Endometrium (tissue), 2 donors: ENCODE results near the gene PAQR9.

Experiments
- FAIRE-seq: peaks from 2 replicates; lab custom pipeline; 2012; peaks lifted over from hg19 to GRCh38; lab: Jason Lieb, UNC
- donor health status: control.
- donor health status: control.

PAQR9 gene

GRCh38 chr3:142982038-142982773 is 18.7 kb upstream of the PAQR9 start:
- FAIRE-seq: no peak

- no peak for FAIRE-seq
Observed at GRCh38 chr3:142981108-142981507, 17.6 kb upstream of the PAQR9 start.

DNA sequence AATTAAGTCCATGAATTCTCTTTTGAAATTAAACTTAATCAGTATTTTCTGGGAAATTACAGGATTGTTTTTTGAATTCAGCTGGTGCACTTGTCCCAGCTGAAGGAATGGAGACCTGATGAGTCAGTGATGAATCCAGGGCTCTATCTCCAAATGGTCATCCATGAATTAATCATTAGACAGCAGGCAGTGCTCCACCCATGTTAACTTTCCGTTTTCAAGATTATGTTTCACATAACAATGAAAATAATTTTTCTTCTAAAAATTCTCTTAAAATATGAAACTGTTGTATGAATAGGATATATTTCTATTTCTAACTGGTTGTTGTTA is 13.9 kb upstream of the PAQR9 start:
- no peak for FAIRE-seq

GRCh38 chr3:142976621-142977398 is 13.3 kb upstream of the PAQR9 start:
- FAIRE-seq: no peak

GRCh38 chr3:142975316-142975995 is 12.0 kb upstream of the PAQR9 start:
- no peak for FAIRE-seq

GRCh38 chr3:142973217-142974009 is 9.9 kb upstream of the PAQR9 start:
- no peak for FAIRE-seq

- no peak for FAIRE-seq
Observed at GRCh38 chr3:142972092-142972753, 8.7 kb upstream of the PAQR9 start.

- FAIRE-seq: no peak
Observed at GRCh38 chr3:142971431-142971830, 8.0 kb upstream of the PAQR9 start.

GRCh38 chr3:142968319-142969025 is 5.0 kb upstream of the PAQR9 start:
- no peak for FAIRE-seq

DNA sequence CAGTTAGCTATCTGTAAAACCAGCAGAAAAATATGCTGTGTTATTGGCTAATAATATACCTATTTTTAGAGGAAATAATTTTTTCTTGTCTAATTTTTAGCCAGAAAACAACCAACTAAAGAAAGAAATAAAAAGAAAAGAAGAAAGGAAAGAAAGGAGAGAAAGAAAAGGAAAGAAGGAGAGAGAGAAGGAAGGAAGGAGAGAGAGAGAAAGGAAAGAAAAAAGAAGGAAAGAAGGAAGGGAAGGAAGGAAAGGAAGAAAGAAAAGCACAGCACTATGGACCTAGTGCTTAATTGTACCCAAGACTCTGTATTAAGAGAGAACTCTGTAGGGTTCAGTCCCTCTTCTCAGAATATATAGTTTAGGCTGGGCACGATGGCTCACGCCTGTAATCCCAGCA is 3.3 kb upstream of the PAQR9 start:
- no peak for FAIRE-seq

GRCh38 chr3:142965581-142965980 is 2.1 kb upstream of the PAQR9 start:
- FAIRE-seq: no peak

DNA sequence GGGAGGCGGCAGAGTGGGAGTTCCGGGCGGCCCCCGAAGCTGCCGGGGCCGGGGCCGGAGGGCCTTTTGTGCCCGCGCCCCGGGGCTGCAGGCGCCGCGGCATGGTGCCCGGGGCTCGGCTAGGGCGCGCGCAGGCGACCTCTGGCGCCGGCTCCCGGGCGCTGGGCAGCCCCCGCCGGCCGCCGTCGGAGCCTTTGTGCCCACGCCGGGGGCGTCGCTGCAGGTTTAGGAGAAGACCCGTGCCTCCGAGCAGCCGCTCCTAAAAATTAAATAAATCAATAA is 299 bp downstream of the PAQR9 start:
- FAIRE-seq: no peak

DNA sequence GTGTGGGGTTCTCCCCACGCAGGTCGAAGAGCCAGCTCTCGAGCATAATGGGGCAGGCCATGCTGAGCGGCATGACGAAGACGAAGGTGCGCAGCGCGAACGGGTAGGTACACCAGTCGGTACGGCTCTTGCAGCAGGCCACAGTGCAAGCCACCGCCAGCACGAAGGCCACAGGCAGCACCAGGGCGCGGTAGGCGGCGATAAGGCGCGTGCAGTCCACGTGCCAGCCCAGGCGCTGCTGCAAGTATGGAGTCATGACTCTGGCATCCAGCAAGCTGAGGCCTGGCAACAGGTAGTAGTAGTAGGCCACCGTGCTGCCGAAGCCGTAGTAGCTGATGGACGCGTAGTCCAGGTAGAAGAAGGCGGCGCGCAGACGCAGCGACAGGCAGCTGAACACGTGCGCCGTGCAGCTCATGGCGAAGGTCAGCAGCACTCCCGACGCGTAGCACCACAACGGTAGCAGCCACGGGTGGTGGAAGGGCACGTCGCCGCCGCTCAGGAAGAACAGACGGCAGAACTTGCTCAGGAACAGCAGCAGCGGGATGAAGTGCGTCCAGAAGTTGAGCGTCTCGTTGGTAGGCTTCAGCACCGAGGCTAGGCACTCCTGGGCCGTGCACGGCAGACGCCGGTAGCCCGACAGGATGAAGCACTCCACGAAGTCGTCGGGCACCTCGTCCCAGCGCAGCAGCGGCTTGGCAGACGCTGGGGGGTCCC is 797 bp downstream of the PAQR9 start:
- no peak for FAIRE-seq

GRCh38 chr3:142962175-142962519 is 1.3 kb downstream of the PAQR9 start:
- FAIRE-seq: no peak

- no peak for FAIRE-seq
Observed at GRCh38 chr3:142961539-142961938, 1.9 kb downstream of the PAQR9 start.

DNA sequence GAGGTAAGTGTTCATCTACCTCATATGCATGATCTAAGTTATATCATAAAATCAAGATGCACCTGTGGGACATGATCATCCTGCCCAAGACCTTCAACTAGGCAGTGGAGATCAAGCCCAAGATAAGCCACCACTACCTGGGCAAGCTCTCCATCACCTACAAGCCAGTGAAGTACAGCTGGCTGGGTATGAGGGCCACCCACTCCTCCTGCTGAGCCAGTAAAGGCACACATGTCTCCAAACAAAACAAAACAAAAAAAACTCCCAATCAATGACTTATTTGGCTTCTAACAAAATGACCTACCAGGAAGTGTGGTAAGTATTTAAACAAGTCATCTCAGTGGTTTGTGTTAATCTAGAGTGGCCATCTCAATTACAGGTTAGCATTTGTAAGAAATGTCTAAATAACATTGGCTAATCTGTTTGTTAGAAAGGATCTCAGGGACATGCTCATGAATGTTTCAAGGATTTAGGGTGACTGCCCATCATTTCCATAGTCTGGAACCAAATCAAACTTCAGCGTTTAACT is 3.1 kb downstream of the PAQR9 start:
- FAIRE-seq: no peak

DNA sequence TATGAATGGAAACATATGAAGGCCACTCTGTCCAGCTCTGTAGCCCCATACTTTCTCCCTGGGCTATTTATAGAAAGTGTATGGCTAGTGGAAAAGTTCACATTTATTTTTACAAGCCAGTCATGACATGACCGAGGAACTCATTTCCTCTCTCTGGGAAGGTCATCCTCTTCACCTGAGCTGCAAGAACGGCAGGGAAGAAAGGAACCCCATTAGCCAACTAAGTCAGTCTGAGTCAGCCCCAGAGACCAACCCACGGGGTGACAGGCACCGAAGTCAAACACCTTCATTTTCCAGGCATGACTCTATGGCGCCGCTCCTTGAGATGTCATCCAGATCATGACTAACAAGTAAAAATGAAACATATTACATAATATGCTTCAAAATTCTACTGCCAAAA is 4.8 kb downstream of the PAQR9 start:
- FAIRE-seq: no peak

DNA sequence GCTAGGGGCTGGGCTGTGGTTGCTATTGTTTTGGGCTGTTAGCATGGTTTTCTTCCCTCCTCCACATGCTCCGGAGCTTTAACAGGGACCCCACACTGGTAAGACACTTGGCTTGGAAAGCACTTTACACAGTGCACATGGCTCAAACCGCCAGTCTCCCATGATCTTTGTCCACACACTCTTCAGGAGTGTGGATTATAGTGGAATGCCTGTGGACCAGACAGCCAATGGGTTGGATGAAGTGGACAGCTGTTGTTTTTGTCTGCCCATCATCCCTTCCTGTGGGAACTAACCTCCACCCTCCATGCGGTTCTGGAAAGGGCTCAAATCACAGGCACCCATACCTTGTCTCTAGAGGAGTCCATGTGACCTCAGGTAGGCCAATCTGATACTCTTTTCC is 10.0 kb downstream of the PAQR9 start:
- FAIRE-seq: no peak

DNA sequence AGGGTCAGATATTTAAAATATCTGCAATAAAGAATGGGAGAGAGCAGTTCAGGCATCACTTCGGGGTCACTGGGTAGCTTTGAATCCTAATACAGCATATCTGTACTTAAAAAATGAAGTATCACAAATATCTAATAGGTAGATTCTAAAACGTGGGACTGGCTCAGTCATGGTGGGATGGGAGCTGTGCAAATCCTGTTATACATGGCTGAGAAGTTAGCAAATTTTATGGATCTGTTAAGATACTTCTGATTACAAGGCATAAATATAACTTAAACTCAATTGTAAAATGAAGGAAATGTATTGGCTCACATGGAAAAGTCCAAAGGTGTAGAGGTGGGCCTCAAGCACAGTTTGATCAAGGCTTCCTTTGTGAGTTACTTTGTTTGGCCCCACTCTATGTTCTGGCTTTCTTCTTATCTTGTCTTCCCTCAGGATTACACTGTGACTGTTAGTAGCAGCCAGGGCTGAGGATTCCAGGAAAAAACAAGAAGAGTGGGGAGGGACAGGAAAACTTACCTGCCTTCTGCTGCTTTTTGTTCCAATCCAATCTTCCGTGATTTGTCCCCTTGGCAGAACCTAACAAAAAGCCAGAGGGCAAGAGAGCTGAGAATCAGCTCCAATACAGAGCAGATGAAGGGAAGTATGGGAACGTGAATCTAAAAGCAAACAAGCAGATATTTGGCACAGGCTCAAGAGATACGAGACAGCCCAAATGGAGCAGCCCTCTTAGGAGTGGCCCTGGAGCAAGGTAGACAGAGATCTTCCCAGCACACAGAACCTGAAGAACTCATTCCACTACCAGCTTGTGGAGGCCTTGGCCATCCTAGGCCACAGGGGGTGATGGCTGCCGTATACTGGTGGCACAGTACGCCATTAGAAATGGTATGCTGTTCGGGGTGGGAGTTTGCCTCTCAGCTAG is 10.9 kb downstream of the PAQR9 start:
- FAIRE-seq: no peak

DNA sequence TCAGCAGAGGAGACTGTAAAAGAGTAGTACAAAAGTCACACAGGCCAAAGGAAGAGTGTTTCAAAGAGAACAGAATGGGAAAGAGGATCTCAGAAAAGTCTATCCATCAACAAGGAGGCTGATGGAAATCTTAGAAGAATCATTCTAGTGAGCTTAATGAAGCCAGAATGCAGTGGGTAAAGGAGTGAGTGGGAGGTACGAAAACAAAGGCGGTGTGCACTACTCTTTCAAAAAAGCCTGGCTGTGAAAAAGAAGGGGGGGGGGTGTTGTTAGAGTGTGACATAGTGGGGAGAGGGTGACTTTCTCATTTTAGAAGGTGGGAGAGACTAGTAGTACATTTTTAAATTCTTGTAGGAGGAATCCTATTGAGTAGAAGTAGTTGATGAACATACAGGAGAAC is 11.7 kb downstream of the PAQR9 start:
- FAIRE-seq: no peak
